SK-N-SH treated with all-trans-retinoic acid at 6 μM for 48 hours (cell line): Measurements from ENCODE around the gene TFDP1.

ENCODE experiments used
- ZFP30 ChIP-seq: fragments of 450-650 bp; formaldehyde crosslinking; IDR thresholded peaks from 2 replicates; pipeline ENCODE4 v1.5.0; 2022; ENCODE audit warnings: mild to moderate bottlenecking, moderate library complexity
- TF ChIP-seq, protein P1 (sequence below): fragments of 250-450 bp; sonication (Bioruptor Pico); IDR thresholded peaks from 2 replicates; pipeline ENCODE4 v1.8.0; 2020; ENCODE audit warnings: mild to moderate bottlenecking, moderate library complexity, borderline replicate concordance

DNA sequence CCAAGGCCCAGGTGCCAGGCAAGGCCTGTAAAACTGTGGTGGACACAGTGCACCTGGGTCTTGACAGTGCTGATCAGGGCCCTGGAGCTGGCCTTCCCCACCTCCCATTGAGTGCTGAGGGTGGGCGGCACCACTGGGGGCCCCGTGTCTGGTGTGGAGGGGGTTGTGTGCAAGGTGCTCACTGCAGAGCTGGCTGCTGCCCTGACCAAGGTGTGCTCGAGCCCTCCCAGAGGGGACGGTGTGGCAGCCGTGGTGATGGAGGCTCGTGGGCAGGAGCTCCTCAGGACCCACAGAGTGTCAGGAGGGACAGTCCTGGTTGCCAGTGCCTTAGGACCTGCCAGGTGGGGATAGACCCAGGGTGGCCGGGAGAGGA, 50.5 kb downstream of the TFDP1 start:
- TF ChIP-seq, protein P1, sequence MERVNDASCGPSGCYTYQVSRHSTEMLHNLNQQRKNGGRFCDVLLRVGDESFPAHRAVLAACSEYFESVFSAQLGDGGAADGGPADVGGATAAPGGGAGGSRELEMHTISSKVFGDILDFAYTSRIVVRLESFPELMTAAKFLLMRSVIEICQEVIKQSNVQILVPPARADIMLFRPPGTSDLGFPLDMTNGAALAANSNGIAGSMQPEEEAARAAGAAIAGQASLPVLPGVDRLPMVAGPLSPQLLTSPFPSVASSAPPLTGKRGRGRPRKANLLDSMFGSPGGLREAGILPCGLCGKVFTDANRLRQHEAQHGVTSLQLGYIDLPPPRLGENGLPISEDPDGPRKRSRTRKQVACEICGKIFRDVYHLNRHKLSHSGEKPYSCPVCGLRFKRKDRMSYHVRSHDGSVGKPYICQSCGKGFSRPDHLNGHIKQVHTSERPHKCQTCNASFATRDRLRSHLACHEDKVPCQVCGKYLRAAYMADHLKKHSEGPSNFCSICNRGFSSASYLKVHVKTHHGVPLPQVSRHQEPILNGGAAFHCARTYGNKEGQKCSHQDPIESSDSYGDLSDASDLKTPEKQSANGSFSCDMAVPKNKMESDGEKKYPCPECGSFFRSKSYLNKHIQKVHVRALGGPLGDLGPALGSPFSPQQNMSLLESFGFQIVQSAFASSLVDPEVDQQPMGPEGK (CRISPR knock-in tag), result no peak
- TF ChIP-seq ZFP30, result no peak
